ENCODE results near the gene EID1.

GRCh38 chr15:48887144-48887543 is 9.2 kb downstream of the EID1 start:
- TF ChIP-seq CTCF (IDR thresholded peaks at IDR 0.05) (no peak), RXRA (IDR thresholded peaks at IDR 0.05; ENCODE audit: borderline replicate concordance, low read depth) (no peak), JUND (IDR thresholded peaks at IDR 0.05) (no peak), USF1 (IDR thresholded peaks at IDR 0.05; ENCODE audit: borderline replicate concordance, low read depth) (no peak), SMC3 (IDR thresholded peaks at IDR 0.05; ENCODE audit: low read depth, low read length) (no peak), EZH2phosphoT487 (IDR thresholded peaks at IDR 0.05; ENCODE audit: borderline replicate concordance, low read depth) (no peak), MAX (IDR thresholded peaks at IDR 0.05; ENCODE audit: low read depth) (no peak), YY1 (IDR thresholded peaks at IDR 0.05; ENCODE audit: low read depth) (no peak), NFIC (IDR thresholded peaks at IDR 0.05; ENCODE audit: borderline replicate concordance) (no peak), TCF12 (IDR thresholded peaks at IDR 0.05) (no peak), REST (IDR thresholded peaks at IDR 0.05; ENCODE audit: low read depth, low read length) (no peak)
